Neural progenitor cell (in vitro differentiated cells): ENCODE data around the gene NEIL1.

ENCODE experiments used
- EZH2 ChIP-seq: fragments of 200-600 bp; sonication (generic); IDR thresholded peaks from 2 replicates; pipeline ENCODE4 v1.6.1; 2017; ENCODE audit warnings: antibody characterized with exemption, mild to moderate bottlenecking, moderate library complexity
- TF ChIP-seq, protein P1 (sequence below): fragments of 200-600 bp; sonication (generic); IDR thresholded peaks from 2 replicates; pipeline ENCODE4 v1.5.1; 2017; ENCODE audit warnings: antibody characterized with exemption, mild to moderate bottlenecking

DNA sequence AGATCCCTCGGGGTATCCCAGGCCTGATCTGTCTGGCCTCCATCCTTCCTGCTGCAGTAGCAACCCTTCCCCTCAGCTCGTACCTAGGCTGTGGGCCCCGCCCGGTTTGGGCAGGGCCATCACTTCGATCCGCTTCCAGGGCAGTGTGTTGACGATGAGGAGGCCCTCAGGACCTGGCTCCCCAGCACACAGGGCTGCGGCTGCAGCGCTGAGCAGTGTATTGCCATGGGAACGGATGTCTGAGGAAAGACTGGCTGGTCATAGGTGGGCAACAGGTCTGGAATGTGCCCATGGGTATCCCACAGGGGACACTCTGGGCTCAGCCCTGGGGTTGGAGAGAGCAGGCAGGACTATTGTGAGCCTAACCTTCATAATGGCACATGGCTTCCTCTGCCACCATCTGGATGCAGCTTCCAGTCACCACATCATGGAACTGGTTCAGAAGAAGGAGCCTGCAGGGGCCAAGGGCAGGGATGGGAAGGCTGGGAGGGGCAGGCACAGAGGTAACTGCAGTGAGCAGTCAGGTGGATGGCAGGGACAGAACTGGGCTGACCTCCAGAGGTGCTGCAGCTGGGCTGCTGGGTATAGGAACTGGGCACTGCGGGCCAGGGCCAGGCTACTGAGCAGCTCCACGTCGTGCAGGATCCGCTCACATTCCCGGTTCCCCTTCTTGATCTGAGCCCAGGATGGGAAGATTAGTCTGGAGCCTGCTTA is 12.9 kb downstream of the NEIL1 start:
- TF ChIP-seq, protein P1, sequence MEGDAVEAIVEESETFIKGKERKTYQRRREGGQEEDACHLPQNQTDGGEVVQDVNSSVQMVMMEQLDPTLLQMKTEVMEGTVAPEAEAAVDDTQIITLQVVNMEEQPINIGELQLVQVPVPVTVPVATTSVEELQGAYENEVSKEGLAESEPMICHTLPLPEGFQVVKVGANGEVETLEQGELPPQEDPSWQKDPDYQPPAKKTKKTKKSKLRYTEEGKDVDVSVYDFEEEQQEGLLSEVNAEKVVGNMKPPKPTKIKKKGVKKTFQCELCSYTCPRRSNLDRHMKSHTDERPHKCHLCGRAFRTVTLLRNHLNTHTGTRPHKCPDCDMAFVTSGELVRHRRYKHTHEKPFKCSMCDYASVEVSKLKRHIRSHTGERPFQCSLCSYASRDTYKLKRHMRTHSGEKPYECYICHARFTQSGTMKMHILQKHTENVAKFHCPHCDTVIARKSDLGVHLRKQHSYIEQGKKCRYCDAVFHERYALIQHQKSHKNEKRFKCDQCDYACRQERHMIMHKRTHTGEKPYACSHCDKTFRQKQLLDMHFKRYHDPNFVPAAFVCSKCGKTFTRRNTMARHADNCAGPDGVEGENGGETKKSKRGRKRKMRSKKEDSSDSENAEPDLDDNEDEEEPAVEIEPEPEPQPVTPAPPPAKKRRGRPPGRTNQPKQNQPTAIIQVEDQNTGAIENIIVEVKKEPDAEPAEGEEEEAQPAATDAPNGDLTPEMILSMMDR: no peak
- no peak for TF ChIP-seq EZH2
